Stimulated activated CD8-positive, alpha-beta memory T cell treated with anti-CD3 and anti-CD28 coated beads, Interleukin-7, amount 100 ng/mL, for 4 hours (primary cell): ENCODE results near the gene CPT1A.

Experiments
- DNase-seq, 2 donors: peaks; one replicate each; pipeline ENCODE4 v3.0.0-alpha.2; 2020; ENCODE audit warnings: low read depth in 2 of 2

Gene CPT1A

DNA sequence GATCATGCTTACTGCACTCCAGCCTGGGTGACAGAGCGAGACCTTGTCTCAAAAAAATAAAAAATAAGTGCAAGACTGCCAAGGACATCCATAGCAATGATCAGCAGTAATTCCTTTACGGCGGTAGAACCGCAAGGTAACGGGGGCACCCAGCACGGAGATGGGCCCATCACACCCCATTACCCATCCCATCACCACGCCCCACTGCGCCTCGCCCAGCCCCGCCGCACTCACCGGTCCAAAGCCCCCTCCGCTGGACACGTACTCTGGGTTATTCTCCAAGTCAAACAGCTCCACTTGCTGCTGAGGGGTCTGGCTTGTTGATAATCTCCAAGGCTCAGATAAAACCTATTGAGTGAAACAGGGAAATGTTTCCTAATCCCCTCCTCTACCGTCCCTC, 81.7 kb downstream of the CPT1A start:
- no peak for DNase-seq

DNA sequence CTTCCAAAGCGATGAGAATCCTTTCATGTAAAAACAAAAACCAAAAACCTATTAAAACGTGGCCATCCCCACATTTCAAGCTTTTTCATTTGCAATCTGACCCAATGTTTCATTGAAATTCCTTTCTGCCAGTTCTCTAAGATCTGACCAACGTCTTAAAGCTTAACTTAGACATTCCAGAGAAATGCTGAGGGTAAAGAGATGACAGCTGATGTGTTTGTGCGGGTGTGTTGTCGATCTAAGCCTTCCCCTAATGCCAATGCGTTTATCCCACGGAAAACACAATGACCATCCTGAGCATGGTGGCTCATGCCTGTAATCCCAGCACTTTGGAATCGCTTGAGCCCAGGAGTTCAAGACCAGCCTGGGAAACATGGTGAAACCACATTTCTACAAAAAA, 84.0 kb downstream of the CPT1A start:
- DNase-seq = no peak

DNA sequence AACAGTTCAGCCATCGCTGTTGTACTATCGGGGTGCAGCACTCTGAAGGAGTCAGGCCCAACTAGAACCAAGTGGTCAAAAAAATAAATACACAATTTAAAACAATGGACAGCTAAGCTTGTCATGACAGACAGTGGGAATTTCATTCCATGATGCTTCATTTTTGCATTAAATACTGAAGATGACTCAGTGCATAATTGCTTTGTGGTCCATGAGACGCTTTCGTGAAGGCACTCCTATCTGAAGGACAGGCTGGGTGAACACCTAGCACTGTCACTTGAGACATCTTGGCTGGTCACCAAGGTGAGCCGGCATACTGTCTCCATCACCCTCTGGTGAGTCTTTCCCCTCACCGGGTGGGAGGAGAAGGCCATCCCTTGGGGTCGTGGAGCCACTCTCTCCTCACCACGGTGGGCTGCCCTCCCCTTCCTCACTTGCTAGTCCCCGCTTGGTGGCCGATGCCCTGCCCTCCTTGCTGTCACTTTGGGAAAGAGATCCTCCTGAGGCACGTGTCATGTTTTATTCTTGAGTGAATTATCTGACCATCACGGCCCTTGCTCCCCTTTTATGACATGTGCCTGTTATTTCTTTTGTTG, 85.4 kb downstream of the CPT1A start:
- DNase-seq = no peak

DNA sequence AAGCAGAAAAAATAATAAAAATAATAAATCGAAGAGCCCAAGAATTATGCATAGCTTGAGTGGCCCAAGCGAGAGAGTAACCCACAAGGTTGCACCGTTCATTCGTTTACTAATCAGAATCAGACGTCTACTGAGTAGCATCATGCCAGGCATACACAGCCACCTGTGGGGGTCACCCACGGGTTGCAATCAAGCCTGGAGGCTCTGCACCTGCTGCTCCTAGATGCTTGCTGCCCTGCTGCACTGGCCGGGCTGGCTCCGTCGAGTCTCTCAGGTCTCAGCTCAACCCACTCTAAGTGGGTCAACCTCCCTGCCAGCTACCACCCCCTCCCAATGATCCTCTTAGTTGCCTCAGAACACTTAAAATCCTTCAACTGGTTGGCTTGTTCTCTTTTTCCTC, 88.4 kb downstream of the CPT1A start:
- no peak for DNase-seq

DNA sequence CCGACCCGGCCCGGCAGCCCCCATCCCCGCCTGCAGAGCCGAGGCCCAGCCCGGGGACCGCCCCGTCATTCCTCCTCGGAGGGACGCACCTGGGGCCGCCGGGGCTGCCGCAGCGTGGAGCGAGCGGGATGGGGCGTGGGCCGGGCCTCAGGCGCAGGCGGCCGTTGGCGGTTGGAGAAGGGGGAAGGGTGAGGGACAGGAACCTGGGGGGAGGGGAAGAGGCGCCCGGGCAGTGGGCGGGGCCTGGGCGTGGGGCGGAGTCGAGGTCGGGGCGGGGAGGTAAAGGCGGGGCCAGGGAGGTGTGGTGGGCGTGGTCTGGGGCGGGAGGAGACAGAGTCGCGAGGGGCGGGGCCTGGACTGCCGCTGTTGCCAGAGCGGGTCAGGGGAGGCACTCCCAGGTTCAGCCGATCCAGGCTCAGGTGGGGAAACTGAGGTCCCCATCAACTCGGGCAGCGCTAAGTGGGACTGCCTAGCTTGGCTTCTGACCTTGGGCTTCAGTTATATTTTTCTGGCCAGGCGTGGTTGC, 90.3 kb downstream of the CPT1A start, which contains the start of gene TESMIN:
TSS of gene TESMIN (minus strand) at position 190 of the 526 bp plus-strand sequence. CDS start 860 bp downstream, outside the sequence.
- peak; percentile 80 to 85 for DNase-seq

DNA sequence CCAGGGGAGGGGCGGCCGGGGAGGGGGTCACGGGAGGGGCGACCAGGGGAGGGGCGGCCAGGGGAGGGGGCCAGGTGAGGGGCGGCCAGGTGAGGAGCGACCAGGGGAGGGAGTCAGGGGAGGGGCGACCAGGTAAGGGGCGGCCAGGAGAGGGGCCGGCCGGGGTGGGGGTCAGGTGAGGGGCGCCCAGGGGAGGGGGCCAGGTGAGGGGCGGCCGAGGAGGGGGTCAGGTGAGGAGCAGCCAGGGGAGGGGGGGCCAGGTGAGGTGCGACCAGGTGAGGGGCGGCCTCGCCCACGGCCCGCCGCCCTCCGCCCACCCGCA, 90.8 kb downstream of the CPT1A start:
- DNase-seq = no peak

DNA sequence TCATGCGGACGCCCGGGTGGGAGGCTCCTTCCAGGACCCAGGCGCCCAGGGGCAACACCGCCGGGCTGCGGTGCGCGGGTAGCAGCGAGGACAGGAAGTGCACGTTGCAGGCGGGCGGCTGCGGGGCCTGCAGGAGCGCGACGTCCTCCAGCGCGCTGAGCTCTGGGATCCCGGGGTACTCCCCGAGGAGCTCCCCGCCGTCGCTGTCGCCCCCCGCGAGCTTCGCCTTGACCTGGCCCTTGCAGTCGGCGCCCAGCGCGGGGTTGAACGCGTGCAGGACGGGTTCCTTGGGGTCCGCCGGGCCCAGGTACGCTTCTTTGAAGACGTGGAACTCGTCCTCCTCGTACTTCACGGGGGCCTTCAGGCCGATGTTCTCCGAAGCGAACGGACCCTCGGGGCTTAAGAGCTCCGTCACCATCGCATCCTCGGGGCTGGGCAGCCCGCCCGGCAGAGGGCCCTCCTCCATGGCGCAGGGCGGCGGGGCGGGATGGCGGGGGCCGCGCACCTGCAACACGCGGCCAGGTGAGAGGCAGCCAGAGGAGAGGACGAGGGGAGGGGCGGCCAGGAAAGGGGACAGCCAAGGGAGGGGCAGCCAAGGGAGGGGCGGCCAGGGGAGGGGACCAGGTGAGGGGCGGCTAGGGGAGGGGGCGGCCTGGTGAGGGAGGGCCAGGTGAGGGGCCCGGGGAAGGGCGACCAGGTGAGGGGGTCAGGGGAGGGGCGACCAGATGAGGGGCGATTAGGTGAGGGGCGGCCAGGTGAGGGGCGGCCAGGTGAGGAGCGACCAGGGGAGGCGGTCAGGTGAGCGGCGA, 91.3 kb downstream of the CPT1A start:
- peak in 1 of 2 donors; percentile 12 for DNase-seq

DNA sequence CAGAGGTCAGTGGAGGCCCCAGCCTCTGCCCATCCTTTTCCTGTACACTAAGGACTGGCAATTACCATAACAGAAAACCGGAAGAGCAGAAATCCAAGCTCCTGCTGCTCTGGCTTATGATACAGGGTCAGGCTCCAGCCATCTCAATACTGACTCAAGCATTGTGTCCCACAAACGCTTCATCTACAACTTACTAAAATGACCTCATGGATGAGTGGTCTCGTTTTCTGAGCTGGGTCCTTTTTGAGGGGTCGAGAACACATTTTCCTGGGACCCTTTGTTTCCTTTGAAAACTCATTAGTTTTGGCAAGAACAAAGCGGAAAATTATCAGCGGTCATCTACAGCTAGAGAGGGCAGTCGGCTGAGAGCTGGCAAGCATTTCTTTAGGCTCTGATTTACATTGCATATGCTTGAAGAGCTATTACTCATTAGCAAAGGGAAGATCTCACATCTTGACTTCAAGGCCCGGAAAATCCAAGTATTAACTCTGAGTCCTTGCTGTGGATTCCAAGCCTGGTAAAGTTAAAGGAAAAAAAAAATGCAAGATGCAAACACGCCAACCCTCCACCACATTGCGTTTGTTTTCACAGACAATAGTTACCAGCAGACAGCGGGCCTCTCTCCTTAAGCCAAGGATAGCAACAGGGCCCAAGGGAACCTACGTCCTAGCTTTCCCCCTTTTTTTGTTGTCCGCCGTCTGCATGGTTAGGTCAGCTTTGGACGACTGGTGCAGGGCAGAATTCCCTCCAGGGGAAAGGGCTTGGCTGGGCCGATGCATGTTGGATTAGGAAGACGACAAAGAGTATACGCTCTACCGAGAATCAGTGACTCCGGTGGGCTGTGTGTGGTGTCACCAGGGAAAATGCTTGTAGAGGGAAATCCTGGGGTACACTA, 92.2 kb downstream of the CPT1A start:
- DNase-seq = no peak

DNA sequence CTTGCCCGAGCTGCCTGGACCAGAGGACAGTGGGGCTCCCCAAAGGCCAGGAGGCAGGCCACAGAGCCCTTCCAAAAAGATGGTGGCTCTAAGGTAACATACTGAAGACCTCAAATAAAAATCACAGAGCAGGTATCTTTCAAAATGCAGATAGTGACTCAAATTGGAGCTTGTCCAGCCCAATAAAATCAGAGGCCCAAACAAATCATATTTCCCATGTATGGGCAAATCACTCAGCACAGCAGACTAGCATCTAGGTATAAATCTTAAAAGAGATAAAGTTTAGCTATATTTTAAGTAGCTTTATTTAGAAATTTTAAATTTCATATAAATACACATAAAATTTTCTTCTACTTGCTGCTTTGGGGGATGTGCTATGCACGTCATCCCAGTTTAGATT, 93.7 kb downstream of the CPT1A start:
- no peak for DNase-seq

DNA sequence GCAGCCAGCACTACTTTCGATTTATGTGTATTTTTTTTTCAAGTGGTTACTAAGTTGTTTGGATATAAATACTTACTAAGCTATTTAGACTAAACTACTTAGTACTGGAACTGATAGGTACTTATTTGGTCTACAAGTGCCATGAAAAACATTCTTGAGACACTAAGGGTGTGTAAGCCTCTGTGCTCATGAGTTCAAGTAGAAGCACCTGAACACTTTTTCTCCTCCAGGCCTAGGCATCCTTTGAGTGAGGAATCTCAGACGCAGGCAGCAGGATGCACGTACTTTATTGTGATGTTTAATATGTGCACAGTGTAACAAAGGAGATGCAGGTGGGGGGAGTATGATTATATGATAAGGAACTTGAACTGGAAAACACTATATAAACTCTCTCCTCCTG, 98.2 kb downstream of the CPT1A start:
- no peak for DNase-seq

DNA sequence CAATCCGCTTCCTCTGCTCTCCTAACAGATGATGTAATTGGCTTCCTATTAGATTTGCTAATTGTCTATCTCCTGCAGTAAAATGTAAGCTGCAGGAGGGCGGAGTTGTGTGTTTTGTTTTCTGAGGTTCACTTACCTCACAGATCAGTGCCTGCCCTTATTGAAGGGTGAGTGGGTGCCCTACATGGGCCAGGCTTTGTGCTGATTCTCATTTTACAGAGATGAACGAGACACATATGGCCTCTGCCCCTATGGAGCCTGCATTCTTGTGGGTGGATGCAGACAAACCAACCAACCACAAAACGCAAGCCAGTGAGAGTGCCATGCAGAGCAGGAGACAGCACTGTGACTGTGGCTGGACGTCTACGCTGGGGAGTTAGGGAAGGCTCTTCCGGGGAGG, 100.3 kb downstream of the CPT1A start:
- DNase-seq = no peak

DNA sequence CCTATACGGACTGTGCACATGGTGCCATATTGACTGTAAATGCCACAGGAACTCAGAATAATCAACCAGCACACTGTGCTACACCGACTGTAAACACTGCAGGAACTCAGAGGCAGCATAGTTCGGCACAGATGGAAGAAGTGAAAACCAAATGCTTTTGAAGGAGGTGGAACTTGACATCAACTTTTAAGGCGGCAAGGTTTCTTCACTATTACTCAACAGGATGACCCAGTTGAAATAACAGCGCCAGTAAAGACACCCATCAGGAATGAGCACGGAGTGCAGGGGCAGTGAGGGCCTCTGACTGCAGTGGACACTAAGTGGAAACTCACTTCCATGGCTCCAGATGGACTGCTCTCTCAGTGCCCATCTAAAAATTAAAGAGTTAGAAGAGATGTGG, 106.1 kb downstream of the CPT1A start:
- no peak for DNase-seq

DNA sequence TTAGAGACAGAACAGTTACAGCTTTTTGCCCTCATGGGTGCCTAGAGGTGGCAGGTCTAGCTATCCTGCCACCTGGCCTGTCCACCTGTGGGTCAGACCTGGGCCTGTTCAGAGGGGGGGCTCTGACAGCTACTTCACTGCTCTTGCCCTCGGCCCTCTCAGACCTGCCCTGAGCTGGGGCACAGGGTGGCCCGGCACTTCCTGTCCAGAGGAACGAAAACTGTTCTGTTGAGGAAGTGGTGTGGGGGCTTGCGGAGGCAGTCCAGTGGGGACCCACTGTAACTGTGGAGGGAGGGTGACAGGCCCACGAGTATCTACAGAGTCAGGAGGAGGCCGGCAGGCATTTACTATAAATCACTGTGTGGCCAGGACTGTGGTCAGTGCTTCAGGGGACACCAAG, 106.6 kb downstream of the CPT1A start:
- no peak for DNase-seq

DNA sequence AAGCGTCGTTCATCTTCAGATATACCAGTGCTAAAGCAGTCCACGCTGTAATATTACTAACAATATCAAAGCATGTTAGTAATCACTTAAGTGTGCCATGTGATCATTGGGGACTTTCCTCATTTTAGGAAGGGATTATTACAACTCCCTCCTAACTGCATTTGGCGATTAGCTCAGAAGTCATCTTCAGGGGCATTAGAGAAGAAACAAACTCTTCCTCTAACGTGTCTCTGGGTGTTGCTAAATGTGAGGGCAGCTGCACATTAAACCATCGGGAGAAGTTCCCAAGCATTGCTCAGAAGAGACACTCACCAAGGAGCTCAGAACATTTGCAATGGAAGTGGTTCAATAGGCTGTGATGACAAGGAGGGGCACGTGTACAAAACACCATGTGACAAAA, 107.6 kb downstream of the CPT1A start:
- DNase-seq = no peak

DNA sequence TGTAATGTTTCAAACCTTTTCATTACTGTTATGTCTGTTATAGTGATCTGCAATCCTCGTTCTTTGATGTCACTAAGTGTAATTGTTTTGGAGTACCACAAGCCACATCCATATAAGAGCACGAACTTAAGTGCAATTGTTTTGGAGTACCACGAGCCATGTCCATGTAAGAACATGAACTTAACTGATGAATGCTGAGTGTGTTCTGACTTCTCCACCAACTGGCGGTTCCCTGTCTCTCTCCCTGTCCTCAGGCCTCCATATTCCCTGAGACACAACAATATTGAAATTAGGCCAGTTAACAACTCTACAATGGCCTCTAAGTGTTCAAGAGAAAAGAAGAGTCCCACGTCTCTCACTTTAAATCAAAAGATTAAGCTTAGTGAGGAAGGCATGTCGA, 113.9 kb downstream of the CPT1A start:
- no peak for DNase-seq

DNA sequence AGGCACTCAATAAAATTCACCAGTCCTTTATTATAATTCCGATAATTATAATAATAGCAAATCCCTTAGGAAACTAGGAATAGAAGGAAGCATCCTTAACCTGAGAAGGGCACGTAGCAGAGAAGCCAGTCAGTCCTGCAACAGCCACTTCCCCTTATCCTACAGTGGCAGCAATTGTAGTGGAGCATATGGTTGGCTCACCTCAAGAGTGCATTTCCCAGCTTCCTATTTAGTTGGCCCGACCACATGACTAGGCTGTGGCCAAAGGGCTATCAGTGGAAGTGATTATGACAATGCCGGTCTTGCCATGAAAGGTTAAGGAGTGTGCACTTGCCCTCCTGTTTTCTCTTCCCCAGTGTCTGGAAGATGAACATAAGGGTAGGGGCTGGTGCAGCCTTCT, 117.4 kb downstream of the CPT1A start:
- DNase-seq = no peak

DNA sequence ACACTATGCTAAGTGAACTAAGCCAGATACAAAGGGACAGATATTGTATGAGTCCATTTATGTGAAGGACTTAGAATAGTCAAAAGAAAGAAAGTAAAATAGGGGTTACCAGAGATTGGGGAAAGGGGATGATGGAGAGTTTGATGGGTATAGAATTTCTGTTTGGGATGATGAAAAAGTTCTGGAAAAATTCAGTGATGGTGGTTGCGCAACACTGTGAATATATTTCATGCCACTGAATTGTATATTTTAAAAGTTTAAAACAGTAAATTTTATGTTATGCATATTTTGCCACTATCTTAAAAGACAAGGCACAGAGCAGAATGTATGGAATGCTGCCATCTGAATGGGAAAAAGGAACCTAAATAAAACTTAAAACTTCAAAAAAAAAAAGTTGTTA, 119.6 kb downstream of the CPT1A start:
- no peak for DNase-seq

DNA sequence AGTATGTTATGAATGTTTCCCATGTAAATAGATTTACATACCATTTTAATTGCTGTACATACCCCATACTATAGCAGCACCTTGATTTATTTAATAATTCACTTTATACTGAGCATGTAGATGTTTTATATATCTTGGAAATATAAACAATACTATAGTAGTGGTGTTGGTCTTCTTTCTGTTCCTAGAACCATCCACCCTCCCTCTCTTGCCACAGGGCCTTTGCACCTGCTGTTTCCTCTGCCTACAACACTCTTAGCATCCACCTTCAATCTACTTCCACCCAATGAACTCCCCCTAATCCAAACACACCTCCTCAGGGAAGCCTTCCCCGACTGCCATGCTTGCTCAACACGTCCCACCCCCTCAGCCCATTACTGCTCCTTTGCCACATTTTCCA, 120.6 kb downstream of the CPT1A start:
- no peak for DNase-seq

DNA sequence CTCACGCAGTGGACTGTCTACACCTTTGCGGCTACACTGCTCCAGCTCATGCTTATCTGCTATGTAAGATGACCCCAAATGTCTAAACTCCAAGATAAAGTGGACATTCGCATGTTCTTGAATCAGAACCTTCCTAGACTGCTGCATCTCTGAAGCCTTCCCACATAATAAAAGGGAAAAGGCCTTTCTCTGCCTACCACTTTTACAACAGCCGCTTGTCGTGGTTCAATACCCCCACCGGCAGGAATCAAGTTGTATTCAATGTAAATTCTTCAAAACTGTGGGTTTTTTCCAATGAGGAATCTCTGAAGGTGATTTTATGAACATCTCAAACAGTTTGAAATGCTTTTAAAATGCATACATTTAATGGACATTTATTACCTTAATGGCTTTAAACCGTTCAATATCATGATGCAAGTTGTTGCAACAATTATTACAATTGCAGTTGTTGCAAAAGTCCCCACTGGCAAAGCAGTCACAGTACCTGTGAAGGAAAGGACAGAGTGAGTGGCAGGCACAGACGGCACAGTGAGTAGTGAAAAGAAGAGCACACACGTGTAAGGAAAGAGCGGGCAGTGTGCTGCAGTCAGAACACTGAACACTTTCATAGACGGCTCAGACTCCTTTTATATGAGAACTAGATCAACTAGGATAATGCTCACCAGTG, 126.1 kb downstream of the CPT1A start:
- no peak for DNase-seq

DNA sequence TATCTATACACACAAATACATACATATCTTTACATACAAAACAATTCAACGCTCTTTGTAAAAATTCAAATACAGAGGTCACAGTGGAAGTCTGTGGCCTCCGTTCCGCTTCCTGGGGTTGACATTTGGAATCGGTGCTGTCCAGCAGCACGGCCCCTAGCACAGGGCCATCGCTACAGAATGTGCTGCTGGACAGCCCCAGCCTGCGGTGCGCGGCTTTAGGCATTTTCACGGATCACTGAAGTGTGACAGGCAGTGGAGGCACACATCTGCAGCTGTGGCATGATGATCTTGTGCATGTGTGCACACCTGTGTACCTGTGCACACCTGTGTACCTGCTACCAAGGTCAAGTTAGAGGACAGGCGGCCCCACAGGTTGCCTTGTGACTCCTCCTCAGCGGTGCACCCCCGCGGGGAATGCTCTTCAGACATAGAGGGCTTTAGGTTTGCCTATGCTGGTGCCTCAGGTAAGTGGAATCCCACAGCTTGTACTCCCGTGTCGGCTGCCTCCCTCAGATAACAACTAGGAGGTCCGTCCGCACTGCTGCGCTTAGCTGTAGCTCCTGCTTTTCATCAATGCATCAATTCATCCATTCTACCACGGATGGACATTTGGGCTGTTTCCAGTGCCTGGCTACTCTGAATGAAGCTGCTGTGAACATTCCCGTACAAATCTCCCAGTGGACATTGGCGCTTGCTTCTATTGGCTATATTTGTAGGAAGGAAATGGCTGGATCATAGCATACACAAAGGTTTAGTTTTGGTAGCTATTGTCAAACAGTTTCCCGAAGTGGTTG, 127.5 kb downstream of the CPT1A start:
- no peak for DNase-seq

DNA sequence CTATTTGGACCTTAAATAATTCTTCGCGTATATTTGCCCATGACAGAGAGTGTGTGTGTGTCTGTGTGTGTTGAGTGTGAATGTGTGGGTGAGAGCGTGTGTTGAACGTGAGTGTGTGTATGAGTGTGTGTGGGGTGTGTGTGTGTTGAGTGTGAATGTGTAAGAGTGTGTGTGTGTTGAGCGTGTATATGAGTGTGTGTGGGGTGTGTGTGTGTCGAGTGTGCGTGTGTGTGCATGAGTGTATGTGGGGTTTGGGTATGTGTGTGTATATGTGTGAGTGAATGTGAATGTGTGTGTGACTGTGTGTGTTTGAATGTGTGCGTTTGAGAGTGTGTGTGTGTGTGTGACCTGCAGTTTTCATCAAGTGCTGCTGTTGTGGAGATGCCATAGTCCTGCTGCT, 130.6 kb downstream of the CPT1A start:
- DNase-seq = no peak
